Keratinocyte (primary cell): ENCODE data around the gene HMCN2. TPM values are rescaled to one million over a fixed set of nuclear protein-coding genes. Genes with fewer than 3 reads are reported as not detected.

Experiments used
- DNase-seq: peaks from one replicate; pipeline ENCODE4 v3.0.0-alpha.2; 2011; ENCODE audit warnings: low read depth, missing footprints, low spot score
- FAIRE-seq: peaks from 2 replicates; lab custom pipeline; 2011; peaks lifted over from hg19 to GRCh38; lab: Jason Lieb, UNC
- H2AFZ ChIP-seq: 2 replicates; pipeline ENCODE4 v1.6.0; 2012; ENCODE audit warnings: low read length, control low read depth, inconsistent platforms; ENCODE audit not compliant: control insufficient read depth
- H3K27ac ChIP-seq: 2 replicates; pipeline ENCODE4 v1.5.1; 2011; ENCODE audit warnings: low read length; ENCODE audit not compliant: control insufficient read depth, insufficient read depth
- H3K27me3 ChIP-seq: 3 replicates; pipeline ENCODE4 v1.6.0; 2011; ENCODE audit warnings: low read length; ENCODE audit not compliant: control insufficient read depth, insufficient read depth; ENCODE audit errors: extremely low read depth
- H3K36me3 ChIP-seq, 2 experiments: 2 replicates in 1 of 2; 3 replicates in 1 of 2; pipeline ENCODE4 v1.5.1; 2011; ENCODE audit warnings: low read length in 2 of 2, mild to moderate bottlenecking in 1 of 2; ENCODE audit not compliant: control insufficient read depth in 2 of 2, insufficient read depth in 2 of 2; ENCODE audit errors: extremely low read depth in 1 of 2
- H3K4me1 ChIP-seq: 3 replicates; pipeline ENCODE4 v1.5.1; 2011; ENCODE audit warnings: low read length; ENCODE audit not compliant: control insufficient read depth, insufficient read depth; ENCODE audit errors: extremely low read depth
- H3K4me2 ChIP-seq: 3 replicates; pipeline ENCODE4 v1.6.0; 2011; ENCODE audit warnings: low read depth, low read length; ENCODE audit not compliant: control insufficient read depth, insufficient read depth; ENCODE audit errors: extremely low read depth
- H3K4me3 ChIP-seq, 3 experiments: fragments of 200-600 bp in 1 of 3; sonication (generic) in 1 of 3; 2 replicates in 2 of 3; 3 replicates in 1 of 3; pipeline ENCODE4 v1.5.1; 2011 to 2016; ENCODE audit warnings: low read length in 3 of 3, mild to moderate bottlenecking in 3 of 3, control low read depth in 2 of 3, inconsistent platforms in 1 of 3, low read depth in 1 of 3, mixed read lengths in 1 of 3, mixed run types in 1 of 3, moderate library complexity in 1 of 3; ENCODE audit not compliant: control insufficient read depth in 2 of 3, insufficient read depth in 2 of 3; ENCODE audit errors: extremely low read depth in 1 of 3
- H3K79me2 ChIP-seq: 2 replicates; pipeline ENCODE4 v1.6.0; 2012; ENCODE audit warnings: low read length; ENCODE audit not compliant: control insufficient read depth, insufficient read depth
- H3K9ac ChIP-seq: 3 replicates; pipeline ENCODE4 v1.6.0; 2011; ENCODE audit warnings: low read length; ENCODE audit not compliant: control insufficient read depth, insufficient read depth; ENCODE audit errors: extremely low read depth
- H3K9me1 ChIP-seq: 3 replicates; pipeline ENCODE4 v1.6.0; 2011; ENCODE audit warnings: low read length; ENCODE audit not compliant: control insufficient read depth, insufficient read depth; ENCODE audit errors: extremely low read depth
- H3K9me3 ChIP-seq: 2 replicates; pipeline ENCODE4 v1.5.1; 2012; ENCODE audit warnings: low read depth, low read length; ENCODE audit not compliant: control insufficient read depth
- H4K20me1 ChIP-seq: 3 replicates; pipeline ENCODE4 v1.6.0; 2011; ENCODE audit warnings: low read length; ENCODE audit not compliant: control insufficient read depth, insufficient read depth; ENCODE audit errors: extremely low read depth
- CTCF ChIP-seq, 3 experiments: IDR thresholded peaks in 1 of 3; conservative IDR thresholded peaks in 1 of 3; optimal IDR thresholded peaks in 1 of 3; 2 replicates in 2 of 3; 3 replicates in 1 of 3; pipeline versions ENCODE3 to v1.5.1; 2011; ENCODE audit warnings: low read length in 3 of 3, mild to moderate bottlenecking in 3 of 3, moderate library complexity in 2 of 3, control low read depth in 1 of 3, inconsistent platforms in 1 of 3; ENCODE audit not compliant: insufficient read depth in 2 of 3; ENCODE audit errors: extremely low read depth in 1 of 3
- EZH2 ChIP-seq: IDR thresholded peaks from one replicate; pipeline ENCODE4 v1.6.1; 2012; ENCODE audit warnings: inconsistent platforms, mild to moderate bottlenecking, low read length, moderate library complexity
- dilution Hi-C: fragments of 300-500 bp; cut with MboI; formaldehyde crosslinking; loops from one replicate; pipeline ENCODE4 v1.7.0; 2020; ENCODE audit warnings: low sequenced_read_pairs; ENCODE audit not compliant: extremely low pct_ligation_motif_present
- polyA plus RNA-seq, 5 experiments: library from polyadenylated mRNA; depleted of rRNA in 3 of 5; stranded (reverse) in 3 of 5; stranded (forward) in 1 of 5; unstranded in 1 of 5; fragments of >200 nt; gene quantifications; 1 replicate in 1 of 5; 2 replicates in 3 of 5; 3 replicates in 1 of 5; pipeline versions ENCODE4 v1.2.1 to v1.2.3, GENCODE V29; 2011 to 2012; ENCODE audit warnings: missing spikeins in 2 of 5, low read depth in 1 of 5, low replicate concordance in 1 of 5

Gene HMCN2
- polyA plus RNA-seq, 1 donor (not counting 4 experiments of a cell fraction or from before 2014, with no cell fraction given) = not detected

- Histone ChIP-seq H3K27ac (no peak overlapping the region), H3K9me1 (no peaks in the 10 kb centered on the region), H3K9me3 (no peaks in the 10 kb centered on the region), H2AFZ (no peak overlapping the region), H3K4me1 (peaks cover 15% of the 10 kb centered on the region), H3K4me3 (no peak overlapping the region), H3K27me3 (peaks cover 20% of the 10 kb centered on the region), H3K79me2 (no peaks in the 10 kb centered on the region), H3K4me2 (no peak overlapping the region), H3K36me3 (no peaks in the 10 kb centered on the region), H4K20me1 (peaks cover 4% of the 10 kb centered on the region), H3K9ac (no peak overlapping the region)
- TF ChIP-seq EZH2 (no peak), CTCF (optimal IDR thresholded peaks at IDR 0.05 in 1 of 3, IDR thresholded peaks at IDR 0.05 in 1 of 3, conservative IDR thresholded peaks at IDR 0.05 in 1 of 3; ENCODE audit: extremely low read depth in 1 of 3, insufficient read depth in 2 of 3, low read length in 3 of 3) (no peak)
- dilution Hi-C loops = no loop called here
- DNase-seq (no peak), FAIRE-seq (no peak)
Observed at GRCh38 chr9:130454096-130454811, 188.7 kb downstream of the HMCN2 start.

- Histone ChIP-seq H2AFZ (no peak overlapping the region), H3K9me3 (no peaks in the 10 kb centered on the region), H3K4me2 (no peak overlapping the region), H4K20me1 (peaks cover 4% of the 10 kb centered on the region), H3K9ac (no peak overlapping the region), H3K4me1 (peaks cover 14% of the 10 kb centered on the region), H3K27me3 (peaks cover 17% of the 10 kb centered on the region), H3K36me3 (no peaks in the 10 kb centered on the region), H3K4me3 (no peak overlapping the region), H3K9me1 (no peaks in the 10 kb centered on the region), H3K27ac (no peak overlapping the region), H3K79me2 (no peaks in the 10 kb centered on the region)
- no peak for FAIRE-seq
- dilution Hi-C loops = no loop called here
- DNase-seq = no peak
- TF ChIP-seq CTCF (optimal IDR thresholded peaks at IDR 0.05 in 1 of 3, IDR thresholded peaks at IDR 0.05 in 1 of 3, conservative IDR thresholded peaks at IDR 0.05 in 1 of 3; ENCODE audit: extremely low read depth in 1 of 3, insufficient read depth in 2 of 3, low read length in 3 of 3) = no peak
- no peak for TF ChIP-seq EZH2
Observed at GRCh38 chr9:130454812-130455325, 189.3 kb downstream of the HMCN2 start.
